Stimulated activated CD4-positive, alpha-beta T cell treated with anti-CD3 and anti-CD28 coated beads, Interleukin-2, amount 100 ng/mL, for 48 hours (primary cell): ENCODE measurements around the gene ZBBX.

Source experiments
- DNase-seq, 2 donors: peaks; one replicate each; pipeline ENCODE4 v3.0.0-alpha.2; 2020

Gene ZBBX

DNA sequence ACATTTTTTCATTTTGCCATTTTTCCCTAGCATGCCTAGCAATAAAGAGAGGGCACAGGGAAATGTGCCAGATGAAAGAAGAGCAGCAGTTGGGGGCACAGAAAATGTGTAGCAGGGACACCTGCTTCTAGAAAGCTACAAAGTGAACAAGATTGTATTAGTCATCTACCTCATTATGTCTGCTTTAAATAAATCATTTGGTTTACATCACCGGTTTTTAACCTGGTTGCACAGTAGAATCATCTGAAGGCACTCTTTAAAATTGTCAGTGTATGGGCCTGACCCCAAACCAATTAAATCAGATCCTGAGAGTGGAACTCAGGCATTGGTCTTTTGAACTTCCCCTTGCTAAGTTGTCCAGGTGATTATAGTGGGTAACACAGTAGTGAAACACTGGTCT, 73.8 kb downstream of the ZBBX start:
- DNase-seq = no peak

DNA sequence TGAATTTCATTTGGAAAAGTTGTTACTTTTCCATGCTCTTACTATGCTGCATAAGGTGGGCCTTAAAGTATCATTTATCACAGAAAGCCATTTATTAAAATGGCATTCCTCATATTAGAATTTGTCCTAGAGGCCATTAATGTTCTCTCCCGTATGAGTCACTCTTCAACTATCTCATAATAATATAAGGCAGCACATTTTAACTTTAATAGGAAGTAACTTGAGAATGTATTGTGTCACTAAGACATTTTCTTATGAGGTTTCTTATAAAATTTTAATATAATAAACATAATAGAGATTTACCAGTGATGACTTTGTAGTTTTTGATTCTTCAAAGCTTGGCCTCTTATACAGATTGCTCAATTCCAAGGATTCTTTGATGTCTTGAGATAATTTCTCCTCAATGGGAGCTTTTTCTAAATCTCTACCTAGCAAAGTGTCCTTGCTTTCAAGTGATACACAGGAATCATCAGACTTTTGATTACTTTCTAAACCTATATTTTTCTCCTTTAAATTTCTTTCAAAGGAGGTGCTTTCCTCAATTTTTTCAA, 74.7 kb downstream of the ZBBX start:
- DNase-seq = no peak

DNA sequence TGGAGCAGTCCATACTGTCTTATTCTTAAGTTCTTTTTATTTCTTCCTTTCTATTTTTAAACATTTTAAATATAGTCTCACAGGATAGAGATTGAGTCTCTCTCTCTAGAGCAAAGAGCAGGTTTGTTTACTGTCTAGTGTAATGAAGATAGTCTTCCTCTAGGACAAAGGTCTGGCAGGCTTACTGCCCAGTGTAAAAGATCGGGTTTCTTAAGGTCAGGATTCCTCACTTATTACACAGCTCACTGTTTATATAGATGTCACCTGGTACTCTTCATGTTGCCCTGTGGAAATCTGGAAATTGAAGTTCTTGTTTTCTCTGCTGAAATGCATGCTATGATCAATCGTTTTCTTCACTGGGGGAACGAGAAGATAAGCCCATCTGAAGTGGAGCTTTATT, 76.0 kb downstream of the ZBBX start:
- no peak for DNase-seq

DNA sequence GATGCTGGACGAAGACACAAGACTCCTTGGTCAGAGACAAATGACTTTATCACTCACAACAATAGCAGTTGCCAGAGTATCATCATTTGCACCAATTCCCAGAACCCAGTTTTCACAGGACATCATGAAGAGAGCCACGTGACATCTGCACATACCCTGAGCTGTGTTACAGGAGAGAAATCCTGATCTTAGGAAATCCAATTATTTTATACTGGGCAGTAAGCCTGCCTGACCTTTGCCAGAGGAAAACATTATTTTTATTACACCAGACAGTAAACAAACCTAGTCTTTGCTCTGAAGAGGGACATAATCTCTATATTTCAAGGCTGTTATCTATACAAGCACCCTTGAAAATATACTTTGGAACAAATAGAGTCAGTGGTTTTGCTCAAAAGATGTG, 77.4 kb downstream of the ZBBX start:
- DNase-seq = no peak

DNA sequence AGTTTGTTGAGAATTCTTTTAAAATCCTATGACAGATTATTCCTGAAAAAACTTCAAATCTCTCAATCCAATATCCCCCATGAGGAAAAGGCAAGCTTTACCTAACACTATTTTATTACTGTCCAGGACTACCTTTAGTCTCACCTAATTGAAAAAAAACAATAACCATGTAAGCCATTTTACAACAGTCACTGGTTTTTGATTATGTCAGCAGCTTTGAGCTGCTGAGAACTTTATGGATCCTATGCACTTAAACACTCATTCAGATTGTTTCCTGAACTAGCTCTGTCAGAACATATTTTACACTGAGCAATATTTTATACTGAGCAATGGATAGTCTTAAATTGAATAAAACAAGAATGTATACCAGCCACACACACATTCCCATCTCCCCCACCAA, 79.9 kb downstream of the ZBBX start:
- DNase-seq = no peak

DNA sequence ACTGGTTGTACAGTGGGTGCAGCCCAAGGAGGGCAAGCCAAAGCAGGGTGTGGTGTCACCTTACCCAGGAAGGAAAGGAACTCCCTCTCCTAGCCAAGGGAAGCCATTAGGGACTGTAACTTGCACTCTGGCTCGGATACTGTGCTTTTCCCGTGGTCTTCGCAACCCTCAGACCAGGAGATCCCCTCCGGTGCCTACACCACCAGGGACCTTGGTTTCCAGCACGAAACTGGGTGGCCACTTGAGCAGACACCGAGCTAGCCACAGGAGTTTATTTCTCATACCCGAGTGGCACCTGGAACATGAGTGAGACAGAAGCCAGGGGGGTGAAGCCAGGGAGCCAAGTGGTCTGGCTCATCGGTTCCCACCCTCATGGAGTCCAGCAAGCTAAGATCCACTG, 90.7 kb downstream of the ZBBX start:
- DNase-seq = no peak

DNA sequence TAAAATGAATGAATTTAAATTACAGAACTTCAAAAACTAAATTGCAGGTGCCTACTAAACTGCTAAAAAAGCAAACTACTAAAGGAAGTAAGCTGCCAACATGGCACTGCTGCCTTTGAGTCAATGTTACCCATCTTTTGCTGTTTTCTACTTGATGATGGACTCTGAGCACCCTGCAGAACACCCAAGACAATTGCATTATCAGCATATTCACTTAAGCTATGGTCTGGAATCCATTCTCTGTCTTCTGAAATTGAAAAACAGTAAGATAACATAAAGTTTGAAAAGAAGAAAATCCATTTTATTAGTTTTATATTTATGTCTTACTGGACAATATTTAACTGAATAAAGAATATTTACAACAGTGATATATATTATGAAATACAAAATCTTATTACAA, 91.4 kb downstream of the ZBBX start:
- DNase-seq = no peak

DNA sequence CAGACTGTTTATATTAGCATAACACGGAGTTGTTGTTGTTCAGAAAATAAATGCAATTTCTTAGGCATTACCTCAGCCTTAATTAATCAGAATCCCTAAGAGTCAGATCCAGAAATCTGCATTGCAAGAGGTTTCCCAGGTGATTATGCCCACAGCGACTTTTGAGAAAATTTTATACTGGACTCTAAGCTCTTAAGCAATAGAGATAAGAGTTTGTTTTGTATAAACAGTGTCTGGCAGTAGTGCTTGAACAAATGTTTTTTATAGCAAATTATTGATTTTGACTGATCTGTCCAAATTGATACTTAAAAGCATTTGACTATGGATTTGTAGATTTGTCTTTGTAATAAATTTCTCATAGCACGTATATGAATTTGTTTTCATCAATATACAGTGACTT, 92.8 kb downstream of the ZBBX start:
- no peak for DNase-seq

DNA sequence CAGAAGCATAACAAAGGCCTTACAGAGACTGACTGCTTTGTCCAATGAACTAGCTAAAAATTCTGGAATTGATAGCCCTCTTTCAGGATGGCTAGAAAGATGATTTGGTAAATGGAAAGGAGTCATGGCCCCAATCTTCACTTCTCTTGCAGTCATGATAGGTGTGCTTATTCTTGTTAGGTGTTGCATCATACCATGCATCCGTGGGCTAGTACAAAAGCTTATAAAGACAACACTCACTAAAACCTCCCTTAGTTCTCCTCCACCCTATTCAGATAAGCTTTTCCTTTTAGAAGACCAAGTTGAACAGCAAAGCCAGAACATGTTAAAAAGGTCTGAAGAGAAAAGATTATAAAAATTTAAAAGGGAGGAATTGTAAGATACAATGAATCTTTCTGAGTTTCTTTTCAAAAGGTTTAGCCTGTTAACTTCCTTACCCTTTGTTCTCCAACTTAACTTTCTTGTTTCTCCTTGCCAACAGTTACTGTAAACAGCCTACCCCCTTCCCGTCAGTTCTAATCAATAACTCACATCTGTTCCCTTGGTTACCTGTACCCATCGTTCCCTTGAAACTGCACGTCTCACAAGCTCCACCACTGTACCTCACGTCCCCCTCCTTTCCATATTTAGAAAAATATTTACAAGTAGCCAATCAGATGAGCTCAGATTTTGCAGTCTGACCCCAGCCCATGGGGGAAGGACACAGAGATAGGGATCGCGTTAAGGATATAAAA, 105.8 kb downstream of the ZBBX start:
- DNase-seq = no peak

DNA sequence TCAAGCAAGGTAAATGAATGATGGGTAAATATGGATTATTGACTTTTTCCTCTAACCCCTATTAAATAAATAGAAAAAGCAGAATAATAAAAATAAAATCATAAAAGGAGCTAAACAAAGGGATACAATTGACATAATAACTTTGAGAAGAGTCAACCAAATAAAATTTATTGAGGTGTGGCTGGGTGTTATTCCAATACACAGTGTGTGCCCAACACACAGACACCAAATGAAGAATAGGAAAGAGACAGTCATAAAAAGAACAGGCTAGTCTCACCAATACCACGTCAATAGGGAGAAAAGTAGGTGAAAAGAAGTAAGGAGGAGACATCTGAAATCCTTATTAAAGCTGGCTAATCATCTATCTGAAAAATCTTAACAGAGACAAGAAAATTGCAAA, 127.1 kb downstream of the ZBBX start:
- no peak for DNase-seq

DNA sequence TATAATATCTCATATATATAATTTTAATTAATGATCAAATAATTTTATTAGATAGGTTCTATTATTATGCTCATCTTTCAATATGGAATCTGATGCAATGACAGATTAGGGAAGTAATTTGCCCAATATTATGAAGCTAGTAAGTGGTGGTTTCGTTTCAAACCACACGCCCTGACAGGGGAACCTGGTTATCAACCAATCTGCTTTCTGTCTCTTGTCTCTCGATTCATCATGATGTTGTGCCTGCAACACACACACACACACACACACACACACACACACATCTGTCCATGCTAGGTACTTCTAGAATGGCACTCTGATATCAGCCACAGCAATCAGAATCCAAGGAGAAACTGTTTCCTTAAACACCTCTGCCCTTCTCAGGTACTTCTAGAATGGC, 128.4 kb downstream of the ZBBX start:
- DNase-seq = no peak

DNA sequence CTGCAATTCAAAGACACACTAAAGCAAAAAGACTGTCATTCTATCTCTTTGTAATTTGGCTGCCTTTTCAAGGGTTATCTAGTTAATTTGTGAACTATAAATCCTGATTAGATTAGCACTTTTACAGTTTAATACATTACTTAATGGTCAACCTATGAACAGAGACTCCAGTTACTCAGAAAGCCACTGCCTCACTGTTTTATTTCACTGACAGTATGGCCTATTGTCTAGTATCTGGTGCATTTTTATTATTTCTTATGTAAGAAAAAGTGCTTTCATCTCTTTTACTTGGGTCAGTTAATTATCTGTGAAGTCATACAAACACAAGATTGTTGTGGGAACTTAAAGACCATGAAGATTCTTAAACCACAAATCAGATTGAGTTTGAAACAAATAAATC, 133.8 kb downstream of the ZBBX start:
- DNase-seq = no peak

DNA sequence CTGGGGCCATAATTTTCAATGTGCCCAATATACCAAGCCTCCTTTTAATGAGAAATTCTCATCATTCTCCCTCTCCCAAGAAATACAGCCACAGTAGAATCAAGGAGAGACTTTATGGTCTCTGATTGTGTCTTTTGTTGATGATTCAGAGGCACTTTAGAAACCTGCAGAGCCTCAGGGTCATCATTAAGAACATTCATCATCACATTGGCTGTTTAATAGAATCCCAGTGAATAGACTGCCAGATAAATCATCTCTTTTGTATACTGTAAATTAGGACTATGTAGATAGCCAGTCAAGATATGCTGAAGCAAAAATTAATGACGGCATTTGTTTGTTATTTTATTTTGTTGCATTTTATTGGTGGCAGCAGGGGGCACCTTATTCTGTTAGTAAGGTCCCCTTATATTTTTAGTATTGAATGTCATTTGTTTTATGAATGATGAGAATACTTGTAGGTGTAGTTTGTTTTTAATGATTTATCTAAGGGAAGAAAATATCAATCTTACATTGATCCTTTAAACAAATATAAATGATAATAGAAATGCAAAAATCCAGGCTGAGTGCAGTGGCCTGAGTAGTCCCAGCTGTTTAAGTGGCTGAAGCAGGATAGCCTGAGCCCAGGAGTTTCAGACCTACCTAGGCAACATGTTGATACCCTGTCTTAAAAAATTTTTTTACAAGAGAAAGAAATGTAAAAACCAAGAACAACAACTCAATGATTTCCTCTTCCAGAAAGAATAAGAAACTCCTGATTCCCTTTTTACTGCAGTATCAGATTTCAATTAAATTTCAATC, 138.8 kb downstream of the ZBBX start:
- DNase-seq = no peak

DNA sequence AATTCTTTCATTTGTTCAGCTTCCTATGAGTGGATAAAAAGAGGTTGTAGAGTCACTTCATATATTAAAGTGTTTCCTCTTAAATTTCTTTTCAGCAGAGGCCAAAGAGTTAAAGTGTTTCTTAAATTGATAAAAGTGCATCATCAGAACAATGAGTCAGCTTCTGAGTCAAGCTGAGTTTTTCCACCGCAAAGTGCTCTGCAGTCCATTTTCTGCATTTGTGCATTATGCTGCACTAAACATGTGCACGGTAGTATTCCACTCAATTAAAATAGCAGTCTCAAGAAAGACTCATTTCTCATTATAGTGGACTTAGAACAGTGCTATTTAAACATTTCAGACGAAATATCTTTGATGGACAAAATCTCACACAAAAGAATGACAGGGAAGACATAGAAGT, 152.0 kb downstream of the ZBBX start:
- no peak for DNase-seq

DNA sequence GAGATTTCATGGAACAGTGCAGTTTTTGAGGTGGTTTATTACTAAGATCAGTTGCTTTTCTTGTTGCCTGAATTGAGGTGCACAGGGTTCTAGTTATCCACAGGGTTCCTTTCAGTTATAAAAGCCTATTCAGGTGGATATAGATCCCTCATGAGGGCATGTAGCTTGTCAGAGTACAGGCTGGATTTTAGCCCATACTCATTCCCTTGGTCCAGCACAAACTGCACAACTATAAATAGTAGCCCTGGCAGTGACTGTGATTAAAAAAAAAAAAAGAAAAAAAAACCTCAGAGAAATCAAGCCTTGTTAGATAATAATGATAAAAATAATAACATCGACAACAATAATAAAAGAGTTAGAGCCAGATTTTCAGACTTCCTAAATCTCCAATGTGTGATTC, 154.3 kb downstream of the ZBBX start:
- no peak for DNase-seq

DNA sequence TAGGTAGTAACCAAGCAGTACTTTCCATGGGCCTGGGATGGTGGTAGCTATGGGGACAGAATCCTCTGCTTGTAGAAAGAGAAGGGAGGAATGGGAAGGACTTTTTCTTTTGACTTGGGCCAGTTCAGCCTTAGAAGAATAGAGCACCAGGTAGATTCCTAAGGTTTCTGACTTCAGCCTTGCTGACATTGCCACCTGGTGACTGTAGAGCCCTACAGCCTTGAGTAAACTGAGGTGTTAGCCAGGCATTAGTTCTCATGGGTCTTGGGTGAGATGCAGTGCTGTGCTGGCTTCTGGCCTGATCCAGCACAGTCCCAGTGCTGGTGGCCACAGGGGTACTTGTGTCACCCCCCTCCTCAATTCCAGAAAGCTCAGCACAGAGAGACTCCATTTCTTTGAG, 171.1 kb downstream of the ZBBX start:
- DNase-seq = no peak

DNA sequence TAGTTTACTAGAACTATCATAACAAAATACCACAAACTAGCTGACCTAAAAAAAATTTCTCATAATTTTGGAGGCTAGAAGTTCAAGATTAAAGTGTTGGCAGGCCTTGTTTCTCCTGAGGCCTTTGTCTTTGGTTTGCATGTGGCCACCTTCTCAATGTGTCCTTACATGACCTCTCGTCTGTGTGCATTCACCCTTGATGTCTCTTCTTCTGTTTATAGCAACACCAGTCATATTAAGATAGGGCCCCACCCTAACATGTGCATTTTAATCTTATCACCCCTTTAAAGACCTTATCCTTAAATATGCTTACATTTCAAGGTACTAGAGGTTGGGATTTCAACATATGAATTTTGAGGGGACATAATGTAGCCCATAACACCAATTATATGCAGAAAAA, 177.0 kb downstream of the ZBBX start:
- no peak for DNase-seq

DNA sequence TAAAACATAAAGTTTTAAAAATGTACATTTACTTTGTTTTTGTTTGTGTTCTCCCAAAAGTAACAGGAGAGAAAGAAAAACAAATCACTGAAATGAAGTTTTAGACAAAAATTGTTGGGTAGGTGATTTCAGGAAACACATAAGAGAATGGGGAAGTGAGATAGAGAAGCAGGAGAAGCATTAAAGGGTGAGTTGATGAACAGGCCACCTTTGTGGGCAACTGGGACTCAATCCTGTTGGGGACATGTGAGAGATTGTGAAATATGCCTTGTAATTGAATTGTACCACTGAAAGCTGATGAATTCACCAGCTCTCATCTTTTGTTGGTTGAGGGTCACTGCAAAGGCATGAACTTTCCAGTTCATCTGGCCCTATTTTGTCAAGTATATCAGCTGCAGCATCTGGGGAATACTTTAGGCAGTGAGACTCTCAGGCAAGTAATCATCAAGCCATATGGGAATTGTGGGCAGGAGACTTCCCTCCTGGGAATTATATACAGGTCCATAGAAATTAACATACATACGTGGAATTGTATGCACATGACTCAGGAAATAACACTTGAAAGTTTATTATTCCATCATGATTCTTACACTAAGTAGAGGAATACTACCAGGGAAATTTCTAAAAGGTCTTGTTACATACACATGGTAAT, 181.0 kb downstream of the ZBBX start:
- no peak for DNase-seq
